ENCODE data around the gene DYNC1H1. TPM values are rescaled to one million over a fixed set of nuclear protein-coding genes. Genes with fewer than 3 reads are reported as not detected.

DYNC1H1 gene
- total RNA-seq, 2 donors from 2014 or later = 345 to 359 TPM

DNA sequence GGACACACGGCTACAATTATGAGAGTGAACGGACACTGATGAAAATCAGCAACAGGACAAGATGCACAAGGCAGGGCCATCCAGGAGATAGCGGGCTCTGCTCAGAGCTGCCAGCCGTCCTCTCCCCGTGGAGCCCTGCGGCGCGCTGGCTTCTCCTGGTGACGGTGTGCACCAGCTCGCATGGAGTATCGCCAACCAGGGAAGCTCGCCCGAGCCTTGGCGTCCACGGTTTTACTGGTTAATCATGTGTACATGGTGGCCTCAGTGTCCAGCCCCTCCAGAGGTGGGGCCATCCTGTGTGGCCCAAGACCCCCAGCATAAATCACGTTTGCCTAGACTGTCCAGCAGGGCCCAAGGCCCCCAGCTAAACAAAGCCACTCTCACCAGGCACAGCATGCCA lies 31.2 kb upstream of the DYNC1H1 start:
- H3K4me3 ChIP-seq = no peak overlapping the region
- intact Hi-C loops (cut with DNase I) = no loop called here
- no peaks in the 10 kb centered on the region for H3K4me1 ChIP-seq
- H3K9ac ChIP-seq (ENCODE audit: low read depth in 2 of 2, low read length in 2 of 2) = no peak overlapping the region
- TF ChIP-seq, protein P1, sequence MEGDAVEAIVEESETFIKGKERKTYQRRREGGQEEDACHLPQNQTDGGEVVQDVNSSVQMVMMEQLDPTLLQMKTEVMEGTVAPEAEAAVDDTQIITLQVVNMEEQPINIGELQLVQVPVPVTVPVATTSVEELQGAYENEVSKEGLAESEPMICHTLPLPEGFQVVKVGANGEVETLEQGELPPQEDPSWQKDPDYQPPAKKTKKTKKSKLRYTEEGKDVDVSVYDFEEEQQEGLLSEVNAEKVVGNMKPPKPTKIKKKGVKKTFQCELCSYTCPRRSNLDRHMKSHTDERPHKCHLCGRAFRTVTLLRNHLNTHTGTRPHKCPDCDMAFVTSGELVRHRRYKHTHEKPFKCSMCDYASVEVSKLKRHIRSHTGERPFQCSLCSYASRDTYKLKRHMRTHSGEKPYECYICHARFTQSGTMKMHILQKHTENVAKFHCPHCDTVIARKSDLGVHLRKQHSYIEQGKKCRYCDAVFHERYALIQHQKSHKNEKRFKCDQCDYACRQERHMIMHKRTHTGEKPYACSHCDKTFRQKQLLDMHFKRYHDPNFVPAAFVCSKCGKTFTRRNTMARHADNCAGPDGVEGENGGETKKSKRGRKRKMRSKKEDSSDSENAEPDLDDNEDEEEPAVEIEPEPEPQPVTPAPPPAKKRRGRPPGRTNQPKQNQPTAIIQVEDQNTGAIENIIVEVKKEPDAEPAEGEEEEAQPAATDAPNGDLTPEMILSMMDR (IDR thresholded peaks at IDR 0.05) = no peak
- H3K9me3 ChIP-seq = no peaks in the 10 kb centered on the region
- H3K27ac ChIP-seq = no peak overlapping the region
- no peak for DNase-seq
- H3K36me3 ChIP-seq = no peaks in the 10 kb centered on the region
- H3K27me3 ChIP-seq = no peaks in the 10 kb centered on the region

DNA sequence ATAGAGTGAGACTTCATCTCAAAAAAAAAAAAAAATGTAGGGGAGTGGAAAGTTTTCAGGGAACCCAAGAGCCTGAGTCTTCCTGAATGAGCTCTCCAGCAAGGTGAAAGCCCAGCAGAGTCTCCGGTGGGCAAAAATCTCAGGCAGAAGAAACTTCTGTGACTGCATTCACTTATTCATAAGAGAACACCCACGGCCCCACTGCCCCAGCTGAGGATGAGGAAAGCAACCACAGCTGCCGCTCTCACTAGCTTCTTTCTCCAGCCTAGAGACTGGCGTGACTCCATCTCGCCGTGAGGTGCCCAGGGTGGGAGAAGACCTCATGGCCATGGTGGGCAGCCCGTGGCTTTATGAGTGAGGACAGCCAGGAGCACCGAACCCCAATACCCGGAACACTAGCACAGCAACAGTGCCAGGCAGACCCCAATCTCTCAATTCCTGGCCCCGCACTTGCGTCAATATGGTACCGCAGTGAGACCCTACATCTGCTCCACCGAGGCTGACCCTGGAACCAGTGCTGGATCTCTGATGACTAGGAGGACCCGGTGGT lies 29.7 kb upstream of the DYNC1H1 start:
- H3K27me3 ChIP-seq = no peaks in the 10 kb centered on the region
- no peaks in the 10 kb centered on the region for H3K36me3 ChIP-seq
- intact Hi-C loops (cut with DNase I) = no loop called here
- H3K9ac ChIP-seq (ENCODE audit: low read depth in 2 of 2, low read length in 2 of 2) = no peak overlapping the region
- TF ChIP-seq, protein P1 (IDR thresholded peaks at IDR 0.05) = no peak
- no peaks in the 10 kb centered on the region for H3K9me3 ChIP-seq
- H3K27ac ChIP-seq = no peak overlapping the region
- no peaks in the 10 kb centered on the region for H3K4me1 ChIP-seq
- no peak overlapping the region for H3K4me3 ChIP-seq
- no peak for DNase-seq

DNA sequence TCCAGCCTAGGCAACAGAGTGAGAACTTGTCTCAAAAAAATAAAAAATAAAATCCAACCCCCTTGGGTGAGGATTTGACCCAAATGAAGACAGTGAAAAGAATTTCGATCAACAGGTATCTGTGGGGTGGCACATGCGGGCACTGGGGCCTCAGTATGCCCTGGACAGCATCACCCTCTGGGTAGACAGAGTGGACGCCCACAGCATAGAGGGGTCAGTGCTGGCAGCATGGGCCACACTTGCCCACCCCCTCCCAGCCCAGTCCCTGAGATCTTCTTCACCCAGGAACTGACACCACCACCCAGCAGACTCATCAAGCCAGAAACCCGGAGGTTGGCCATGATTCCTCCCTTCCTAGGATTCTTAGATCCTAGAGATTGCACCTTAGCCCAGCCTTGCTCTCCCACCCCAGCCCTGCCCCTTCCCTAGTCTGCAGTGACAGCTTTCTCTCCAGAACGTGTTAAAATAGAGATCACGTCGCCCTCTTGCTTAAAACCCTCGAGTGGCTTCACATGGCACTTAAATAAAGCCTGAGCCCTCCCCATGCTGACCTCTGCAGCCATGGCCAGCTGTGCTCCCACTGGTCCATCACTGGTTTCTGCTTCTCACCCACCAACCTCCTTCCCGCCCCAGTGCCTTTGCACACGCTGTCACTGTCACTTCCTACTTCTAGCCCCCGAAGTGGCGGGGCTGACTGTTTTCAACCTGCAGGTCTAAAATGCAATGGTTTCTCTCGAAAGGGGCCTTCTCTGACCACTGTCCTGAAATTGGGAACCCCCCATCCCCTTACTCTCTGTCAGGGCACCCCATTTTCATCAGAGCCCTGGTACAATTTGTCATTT lies 26.2 kb upstream of the DYNC1H1 start:
- Histone ChIP-seq H3K4me3 (no peak overlapping the region), H3K9me3 (no peaks in the 10 kb centered on the region), H3K27ac (no peak overlapping the region), H3K27me3 (no peaks in the 10 kb centered on the region), H3K36me3 (no peaks in the 10 kb centered on the region), H3K4me1 (no peaks in the 10 kb centered on the region), H3K9ac (ENCODE audit: low read depth in 2 of 2, low read length in 2 of 2) (no peak overlapping the region)
- intact Hi-C loops (cut with DNase I) = no loop called here
- TF ChIP-seq, protein P1 (IDR thresholded peaks at IDR 0.05) = no peak
- DNase-seq = no peak

DNA sequence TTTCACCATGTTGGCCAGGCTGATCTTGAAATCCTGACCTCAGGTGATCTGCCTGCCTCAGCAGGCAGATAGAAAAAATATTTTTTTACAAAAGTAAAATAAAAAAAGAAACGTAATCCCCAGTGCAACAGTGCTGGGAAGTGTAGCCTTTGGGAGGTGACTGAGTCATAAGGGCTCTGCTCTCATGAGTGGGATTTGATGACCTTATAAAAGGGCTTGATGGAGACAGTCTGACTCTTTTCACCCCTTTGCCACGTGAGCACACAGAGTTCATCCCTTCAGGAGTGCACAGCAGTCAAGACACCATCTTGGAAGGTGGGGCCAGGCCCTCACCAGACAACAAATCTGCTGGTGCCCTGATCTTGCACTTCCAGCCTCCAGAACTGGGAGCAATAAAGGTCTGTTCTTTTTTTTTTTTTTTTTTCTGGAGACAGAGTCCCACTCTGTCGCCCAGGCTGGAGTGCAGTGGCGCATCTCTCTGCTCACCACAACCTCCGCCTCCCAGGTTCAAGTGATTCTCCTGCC lies 24.7 kb upstream of the DYNC1H1 start:
- Histone ChIP-seq H3K27me3 (no peaks in the 10 kb centered on the region), H3K36me3 (no peaks in the 10 kb centered on the region), H3K4me3 (no peak overlapping the region), H3K27ac (no peak overlapping the region), H3K4me1 (no peaks in the 10 kb centered on the region), H3K9me3 (no peaks in the 10 kb centered on the region), H3K9ac (ENCODE audit: low read depth in 2 of 2, low read length in 2 of 2) (no peak overlapping the region)
- DNase-seq = no peak
- intact Hi-C loops (cut with DNase I) = no loop called here
- TF ChIP-seq, protein P1 (IDR thresholded peaks at IDR 0.05) = no peak

DNA sequence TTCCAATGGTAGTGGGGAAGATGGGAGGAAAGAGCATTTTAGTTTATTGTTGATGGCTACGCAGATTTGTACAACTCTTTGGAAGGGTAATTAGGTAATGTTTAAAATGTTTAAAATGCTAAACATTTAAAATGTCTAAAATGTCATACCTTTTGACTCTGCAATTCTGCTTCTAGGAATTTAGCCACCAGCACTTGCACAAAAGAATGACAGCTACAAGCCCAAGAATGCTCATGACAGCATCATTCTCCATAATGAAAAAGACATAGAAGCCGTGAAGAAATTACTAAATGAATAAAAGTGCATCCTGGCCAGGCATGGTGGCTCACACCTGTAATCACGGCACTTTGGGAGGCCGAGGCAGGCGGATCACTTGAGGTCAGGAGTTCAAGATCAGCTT lies 19.9 kb upstream of the DYNC1H1 start:
- H3K27me3 ChIP-seq = no peaks in the 10 kb centered on the region
- DNase-seq = no peak
- no peaks in the 10 kb centered on the region for H3K4me1 ChIP-seq
- H3K27ac ChIP-seq = no peak overlapping the region
- no peaks in the 10 kb centered on the region for H3K36me3 ChIP-seq
- TF ChIP-seq, protein P1 (IDR thresholded peaks at IDR 0.05) = no peak
- H3K9me3 ChIP-seq = no peaks in the 10 kb centered on the region
- no peak overlapping the region for H3K4me3 ChIP-seq
- H3K9ac ChIP-seq (ENCODE audit: low read depth in 2 of 2, low read length in 2 of 2) = no peak overlapping the region
- intact Hi-C loops (cut with DNase I) = no loop called here
